Fibroblast of lung (primary cell): Measurements from ENCODE around the gene PMM2. TPM values are rescaled to one million over a fixed set of nuclear protein-coding genes. Genes with fewer than 3 reads are reported as not detected.

Source experiments
- DNase-seq, 2 donors: peaks; one replicate each; pipeline versions ENCODE4 v3.0.0 to v3.0.0-alpha.2; 2010; ENCODE audit warnings: low read depth in 2 of 2
- H2AFZ ChIP-seq: 2 replicates; pipeline ENCODE4 v1.5.1; 2012; ENCODE audit warnings: low read length, control low read depth, inconsistent platforms
- H3K27ac ChIP-seq: 2 replicates; pipeline ENCODE4 v1.5.1; 2011; ENCODE audit warnings: low read length, control low read depth; ENCODE audit not compliant: insufficient read depth
- H3K27me3 ChIP-seq: 2 replicates; pipeline ENCODE4 v1.5.1; 2011; ENCODE audit warnings: mild to moderate bottlenecking, low read length; ENCODE audit not compliant: control insufficient read depth, insufficient read depth
- H3K36me3 ChIP-seq: 2 replicates; pipeline ENCODE4 v1.5.1; 2011; ENCODE audit warnings: low read length; ENCODE audit not compliant: control insufficient read depth, insufficient read depth
- H3K4me1 ChIP-seq: 2 replicates; pipeline ENCODE4 v1.5.1; 2011; ENCODE audit warnings: low read length; ENCODE audit not compliant: control insufficient read depth, insufficient read depth; ENCODE audit errors: extremely low read depth
- H3K4me2 ChIP-seq: 2 replicates; pipeline ENCODE4 v1.5.1; 2011; ENCODE audit warnings: low read length, control low read depth; ENCODE audit not compliant: insufficient read depth; ENCODE audit errors: extremely low read depth
- H3K4me3 ChIP-seq, 4 experiments: fragments of 200-600 bp in 1 of 4; sonication (generic) in 1 of 4; replicated peaks in 1 of 4; 2 replicates each; pipeline ENCODE4 v1.5.1; 2011 to 2016; ENCODE audit warnings: low read length in 4 of 4, low read depth in 3 of 4, mild to moderate bottlenecking in 3 of 4, control low read depth in 2 of 4, inconsistent platforms in 1 of 4, mixed read lengths in 1 of 4; ENCODE audit not compliant: insufficient read depth in 1 of 4; ENCODE audit errors: control extremely low read depth in 1 of 4
- H3K79me2 ChIP-seq: 2 replicates; pipeline ENCODE4 v1.5.1; 2012; ENCODE audit warnings: mild to moderate bottlenecking, low read length, inconsistent platforms; ENCODE audit not compliant: control insufficient read depth, insufficient read depth
- H3K9ac ChIP-seq: 2 replicates; pipeline ENCODE4 v1.5.1; 2011; ENCODE audit warnings: mild to moderate bottlenecking, low read length, control low read depth; ENCODE audit not compliant: insufficient read depth
- H3K9me3 ChIP-seq: 2 replicates; pipeline ENCODE4 v1.5.1; 2012; ENCODE audit warnings: low read depth, low read length; ENCODE audit not compliant: control insufficient read depth, insufficient read depth
- H4K20me1 ChIP-seq: 2 replicates; pipeline ENCODE4 v1.5.1; 2011; ENCODE audit warnings: low read length; ENCODE audit not compliant: control insufficient read depth, insufficient read depth; ENCODE audit errors: extremely low read depth
- CTCF ChIP-seq, 2 donors: IDR thresholded peaks in 1 of 2; conservative IDR thresholded peaks in 1 of 2; 1 replicate in 1 of 2; 2 replicates in 1 of 2; pipeline ENCODE4 v1.5.1; 2011 to 2012; ENCODE audit warnings: low read length in 2 of 2, control low read depth in 1 of 2, inconsistent platforms in 1 of 2, low read depth in 1 of 2, mild to moderate bottlenecking in 1 of 2
- EZH2 ChIP-seq: IDR thresholded peaks from 2 replicates; pipeline ENCODE4 v1.5.1; 2012; ENCODE audit warnings: low read length, control low read depth, mild to moderate bottlenecking; ENCODE audit errors: missing control alignments
- polyA plus RNA-seq, 2 donors: library from polyadenylated mRNA; depleted of rRNA in 1 of 2; stranded (reverse) in 1 of 2; unstranded in 1 of 2; fragments of >200 nt; gene quantifications; 2 replicates each; pipeline ENCODE4 v1.2.1, GENCODE V29; 2011 to 2012; ENCODE audit warnings: missing spikeins in 1 of 2
- total RNA-seq: library from RNA; depleted of rRNA; stranded (reverse); fragments of >200 nt; gene quantifications from 2 replicates; pipeline ENCODE4 v1.2.1, GENCODE V29; 2014

Gene PMM2
- total and polyA plus RNA-seq, 2 donors (not counting 1 experiment from before 2014, with no cell fraction given) = 19.5 to 49.3 TPM

GRCh38 chr16:8768692-8769091 lies 28.9 kb upstream of the PMM2 start:
- DNase-seq = peak in 1 of 2 donors; percentile 4
- Histone ChIP-seq H3K36me3 (no peaks in the 10 kb centered on the region), H3K9me3 (no peaks in the 10 kb centered on the region), H3K4me3 (no peak overlapping the region), H4K20me1 (no peaks in the 10 kb centered on the region), H3K27ac (no peak overlapping the region), H3K27me3 (no peaks in the 10 kb centered on the region), H3K4me1 (no peaks in the 10 kb centered on the region), H3K79me2 (no peaks in the 10 kb centered on the region), H3K9ac (no peak overlapping the region), H3K4me2 (no peak overlapping the region), H2AFZ (no peak overlapping the region)
- TF ChIP-seq EZH2 (no peak), CTCF (conservative IDR thresholded peaks at IDR 0.05 in 1 of 2, IDR thresholded peaks at IDR 0.05 in 1 of 2; ENCODE audit: low read depth in 1 of 2, low read length in 2 of 2) (no peak)

GRCh38 chr16:8773537-8773936 lies 24.1 kb upstream of the PMM2 start:
- no peak overlapping the region for H3K9ac ChIP-seq
- no peaks in the 10 kb centered on the region for H3K4me1 ChIP-seq
- H2AFZ ChIP-seq = no peak overlapping the region

GRCh38 chr16:8774208-8774607 lies 23.4 kb upstream of the PMM2 start:
- Histone ChIP-seq H3K79me2 (no peaks in the 10 kb centered on the region), H3K4me3 (no peak overlapping the region), H3K4me1 (no peaks in the 10 kb centered on the region), H3K9me3 (no peaks in the 10 kb centered on the region), H3K9ac (no peak overlapping the region), H3K27me3 (no peaks in the 10 kb centered on the region), H2AFZ (no peak overlapping the region), H3K27ac (no peak overlapping the region), H4K20me1 (no peaks in the 10 kb centered on the region), H3K36me3 (no peaks in the 10 kb centered on the region), H3K4me2 (no peak overlapping the region)
- TF ChIP-seq CTCF (conservative IDR thresholded peaks at IDR 0.05 in 1 of 2, IDR thresholded peaks at IDR 0.05 in 1 of 2; ENCODE audit: low read depth in 1 of 2, low read length in 2 of 2) (no peak), EZH2 (no peak)
- no peak for DNase-seq

More at GRCh38 chr16:8773537-8773936, 24.1 kb upstream of the PMM2 start:
- H3K79me2 ChIP-seq = no peaks in the 10 kb centered on the region
- no peaks in the 10 kb centered on the region for H3K27me3 ChIP-seq
- TF ChIP-seq CTCF (conservative IDR thresholded peaks at IDR 0.05 in 1 of 2, IDR thresholded peaks at IDR 0.05 in 1 of 2; ENCODE audit: low read depth in 1 of 2, low read length in 2 of 2) = no peak
- no peaks in the 10 kb centered on the region for H4K20me1 ChIP-seq
- no peaks in the 10 kb centered on the region for H3K36me3 ChIP-seq
- H3K27ac ChIP-seq = no peak overlapping the region
- no peak overlapping the region for H3K4me3 ChIP-seq
- H3K4me2 ChIP-seq = no peak overlapping the region
- no peaks in the 10 kb centered on the region for H3K9me3 ChIP-seq
- no peak for DNase-seq
